Subcutaneous adipose tissue (tissue), 4 donors: ENCODE data around the gene SLC6A12. TPM values are rescaled to one million over a fixed set of nuclear protein-coding genes. Genes with fewer than 3 reads are reported as not detected.

ENCODE experiments used
- CTCF ChIP-seq: fragments of 450-650 bp; IDR thresholded peaks from one replicate; pipeline ENCODE4 v1.5.1; 2016; ENCODE audit warnings: low read depth, mild to moderate bottlenecking, control low read depth, antibody characterized with exemption, moderate library complexity
- total RNA-seq, 4 donors: library from RNA; depleted of rRNA; stranded (reverse); fragments of >200 nt; gene quantifications; one replicate each; pipeline ENCODE4 v1.1.0, GENCODE V29; 2016

The SLC6A12 gene
- total RNA-seq, 4 donors from 2014 or later, result 0.33 to 4.4 (median 1.5) TPM

GRCh38 chr12:186006-186625, 27.8 kb downstream of the SLC6A12 start:
- no peak for TF ChIP-seq CTCF

GRCh38 chr12:185576-185955, 28.4 kb downstream of the SLC6A12 start:
- TF ChIP-seq CTCF, result no peak

- TF ChIP-seq CTCF, result no peak
Observed at GRCh38 chr12:184811-185575, 29.0 kb downstream of the SLC6A12 start.

- TF ChIP-seq CTCF, result no peak
Observed at GRCh38 chr12:182381-182892, 31.5 kb downstream of the SLC6A12 start.

GRCh38 chr12:181921-182320, 32.0 kb downstream of the SLC6A12 start:
- TF ChIP-seq CTCF, result no peak

- no peak for TF ChIP-seq CTCF
Observed at GRCh38 chr12:180445-180844, 33.5 kb downstream of the SLC6A12 start.

- no peak for TF ChIP-seq CTCF
Observed at GRCh38 chr12:179885-180284, 34.1 kb downstream of the SLC6A12 start.
